SK-N-SH (cell line): ENCODE measurements around the gene SCRN2. TPM values are rescaled to one million over a fixed set of nuclear protein-coding genes. Genes with fewer than 3 reads are reported as not detected.

ENCODE experiments used
- CTCF ChIA-PET: fragments of 300-600, 350-600 bp; formaldehyde crosslinking; extraction: SDS; loops from one replicate; lab custom pipeline; 2021; lab: Yijun Ruan, JAX
- POLR2A ChIA-PET: fragments of 350-600 bp; sonication (Branson Sonifier 250); formaldehyde crosslinking; extraction: SDS; loops from one replicate; lab custom pipeline; 2020; ENCODE audit warnings: antibody characterized with exemption, inconsistent platforms; lab: Yijun Ruan, JAX
- DNase-seq: peaks from one replicate; pipeline ENCODE4 v3.0.0; 2012
- H2AFZ ChIP-seq: fragments of 200-600 bp; sonication (generic); 2 replicates; pipeline ENCODE4 v1.8.1; 2016; ENCODE audit warnings: antibody characterized with exemption, mild to moderate bottlenecking, low read depth
- H3F3A ChIP-seq: fragments of 200-600 bp; sonication (generic); replicated peaks from 2 replicates; pipeline ENCODE3; 2016; ENCODE audit warnings: antibody characterized with exemption, mild to moderate bottlenecking; ENCODE audit not compliant: insufficient read depth
- H3K27ac ChIP-seq, 2 experiments: fragments of 200-500 bp in 1 of 2; fragments of 200-600 bp in 1 of 2; sonication (Bioruptor generic) in 1 of 2; sonication (generic), shearing (Covaris generic) in 1 of 2; 2 replicates each; pipeline versions ENCODE4 v1.5.1 to v1.6.1; 2014 to 2016; ENCODE audit warnings: low read depth in 2 of 2, inconsistent platforms in 1 of 2, low read length in 1 of 2, mild to moderate bottlenecking in 1 of 2, mixed read lengths in 1 of 2
- H3K27me3 ChIP-seq: fragments of 200-600 bp; sonication (generic), shearing (Covaris generic); 2 replicates; pipeline ENCODE4 v1.6.1; 2016; ENCODE audit warnings: mixed run types; ENCODE audit not compliant: insufficient read depth
- H3K36me3 ChIP-seq, 2 experiments: fragments of 200-500 bp in 1 of 2; fragments of 200-600 bp in 1 of 2; sonication (Bioruptor generic) in 1 of 2; sonication (generic) in 1 of 2; replicated peaks in 1 of 2; 2 replicates each; pipeline versions ENCODE3 to v1.5.1; 2014 to 2016; ENCODE audit warnings: low read length in 1 of 2, mild to moderate bottlenecking in 1 of 2; ENCODE audit not compliant: insufficient read depth in 2 of 2, control insufficient read depth in 1 of 2
- H3K4me1 ChIP-seq, 2 experiments: fragments of 200-500 bp in 1 of 2; fragments of 200-600 bp in 1 of 2; sonication (Bioruptor generic) in 1 of 2; sonication (generic), shearing (Covaris generic) in 1 of 2; 2 replicates each; pipeline versions ENCODE4 v1.5.1 to v1.6.1; 2014 to 2016; ENCODE audit warnings: low read depth in 1 of 2, low read length in 1 of 2, mixed run types in 1 of 2; ENCODE audit not compliant: insufficient read depth in 2 of 2, control insufficient read depth in 1 of 2
- H3K4me2 ChIP-seq: fragments of 200-600 bp; sonication (generic), shearing (Covaris generic); 2 replicates; pipeline ENCODE4 v1.6.1; 2017; ENCODE audit warnings: mixed run types
- H3K4me3 ChIP-seq, 2 experiments: fragments of 200-500 bp in 1 of 2; fragments of 200-600 bp in 1 of 2; sonication (Bioruptor generic) in 1 of 2; sonication (generic), shearing (Covaris generic) in 1 of 2; 2 replicates each; pipeline versions ENCODE4 v1.5.1 to v1.8.1; 2014 to 2016; ENCODE audit warnings: low read depth in 2 of 2, inconsistent platforms in 1 of 2, low read length in 1 of 2, mild to moderate bottlenecking in 1 of 2, mixed read lengths in 1 of 2, moderate library complexity in 1 of 2
- H3K79me2 ChIP-seq: fragments of 200-600 bp; sonication (generic); 2 replicates; pipeline ENCODE4 v1.8.1; 2017; ENCODE audit warnings: mild to moderate bottlenecking; ENCODE audit not compliant: insufficient read depth
- H3K9ac ChIP-seq: fragments of 200-600 bp; sonication (generic); 2 replicates; pipeline ENCODE4 v1.6.1; 2017; ENCODE audit warnings: mixed run types
- H3K9me2 ChIP-seq: fragments of 200-600 bp; sonication (generic); 2 replicates; pipeline ENCODE4 v1.6.1; 2017; ENCODE audit warnings: mixed run types
- H3K9me3 ChIP-seq: fragments of 200-600 bp; sonication (generic); 2 replicates; pipeline ENCODE4 v1.6.1; 2017; ENCODE audit warnings: mixed run types, mild to moderate bottlenecking, moderate library complexity
- H4K20me1 ChIP-seq: fragments of 200-600 bp; sonication (generic); 2 replicates; pipeline ENCODE4 v1.6.1; 2017; ENCODE audit warnings: mild to moderate bottlenecking, mixed run types; ENCODE audit not compliant: insufficient read depth
- ELF1 ChIP-seq: IDR thresholded peaks from 2 replicates; pipeline ENCODE4 v1.4.0; 2012
- EZH2phosphoT487 ChIP-seq: fragments of 200-600 bp; sonication (generic); IDR thresholded peaks from 2 replicates; pipeline ENCODE4 v1.6.1; 2017; ENCODE audit warnings: low read depth, mixed run types, mild to moderate bottlenecking, antibody characterized with exemption, moderate library complexity, borderline replicate concordance
- FOXJ3 ChIP-seq: sonication (generic); formaldehyde crosslinking; IDR thresholded peaks from 2 replicates; pipeline ENCODE4 v1.5.1; 2020; ENCODE audit warnings: mild to moderate bottlenecking, missing genetic modification reagents
- FOXM1 ChIP-seq: IDR thresholded peaks from 2 replicates; pipeline ENCODE4 v1.4.0; 2012; ENCODE audit warnings: low read depth, mild to moderate bottlenecking
- GATA2 ChIP-seq: sonication (generic); formaldehyde crosslinking; IDR thresholded peaks from 2 replicates; pipeline ENCODE4 v1.5.0; 2020; ENCODE audit warnings: mild to moderate bottlenecking, missing genetic modification reagents
- JUND ChIP-seq: IDR thresholded peaks from 2 replicates; pipeline ENCODE4 v1.4.0; 2012
- MEF2A ChIP-seq: IDR thresholded peaks from 2 replicates; pipeline ENCODE4 v1.4.0; 2012; ENCODE audit warnings: low read depth, borderline replicate concordance
- RAD21 ChIP-seq: IDR thresholded peaks from 2 replicates; pipeline ENCODE4 v1.6.1; 2012; ENCODE audit warnings: mild to moderate bottlenecking, low read length
- RXRA ChIP-seq: IDR thresholded peaks from 2 replicates; pipeline ENCODE4 v1.4.0; 2012; ENCODE audit warnings: low read depth, mild to moderate bottlenecking, borderline replicate concordance
- SMC3 ChIP-seq: IDR thresholded peaks from 2 replicates; pipeline ENCODE4 v1.6.1; 2012; ENCODE audit warnings: low read depth, low read length, improper control_type of control experiment
- YY1 ChIP-seq: IDR thresholded peaks from 2 replicates; pipeline ENCODE4 v1.4.0; 2012; ENCODE audit warnings: low read depth, mild to moderate bottlenecking
- WGBS: methylation state at CpG from one replicate; pipeline ENCODE4 v1.1.6; 2017; ENCODE audit warnings: low lambda C conversion rate; 5-methylcytosine and 5-hydroxymethylcytosine counted together
- polyA plus RNA-seq, 3 experiments: library from polyadenylated mRNA; depleted of rRNA; stranded (reverse); fragments of >200 nt; gene quantifications; 2 replicates each; pipeline ENCODE4 v1.2.3, GENCODE V29; 2012
- TF ChIP-seq, protein P1 (sequence below): fragments of 200-600 bp; sonication (generic); IDR thresholded peaks from 2 replicates; pipeline ENCODE4 v1.6.1; 2017; ENCODE audit warnings: antibody characterized with exemption, mild to moderate bottlenecking, moderate library complexity
- TF ChIP-seq, protein P2 (sequence below): IDR thresholded peaks from 2 replicates; pipeline ENCODE4 v1.4.0; 2012; ENCODE audit warnings: low read depth
- TF ChIP-seq, protein P3 (sequence below): IDR thresholded peaks from 2 replicates; pipeline ENCODE4 v1.6.1; 2012; ENCODE audit warnings: mild to moderate bottlenecking, low read depth, low read length, moderate library complexity
- TF ChIP-seq, protein P4 (sequence below): IDR thresholded peaks from 2 replicates; pipeline ENCODE4 v1.4.0; 2012; ENCODE audit warnings: low read depth, borderline replicate concordance
- TF ChIP-seq, protein P5 (sequence below): fragments of 150-350 bp; IDR thresholded peaks from 2 replicates; pipeline ENCODE4 v1.6.1; 2017; ENCODE audit warnings: antibody characterized with exemption, low read length, low read depth, borderline replicate concordance

SCRN2 gene
- polyA plus RNA-seq, 1 of the 3 experiments (the other 2 are of a cell fraction): 139 TPM

DNA sequence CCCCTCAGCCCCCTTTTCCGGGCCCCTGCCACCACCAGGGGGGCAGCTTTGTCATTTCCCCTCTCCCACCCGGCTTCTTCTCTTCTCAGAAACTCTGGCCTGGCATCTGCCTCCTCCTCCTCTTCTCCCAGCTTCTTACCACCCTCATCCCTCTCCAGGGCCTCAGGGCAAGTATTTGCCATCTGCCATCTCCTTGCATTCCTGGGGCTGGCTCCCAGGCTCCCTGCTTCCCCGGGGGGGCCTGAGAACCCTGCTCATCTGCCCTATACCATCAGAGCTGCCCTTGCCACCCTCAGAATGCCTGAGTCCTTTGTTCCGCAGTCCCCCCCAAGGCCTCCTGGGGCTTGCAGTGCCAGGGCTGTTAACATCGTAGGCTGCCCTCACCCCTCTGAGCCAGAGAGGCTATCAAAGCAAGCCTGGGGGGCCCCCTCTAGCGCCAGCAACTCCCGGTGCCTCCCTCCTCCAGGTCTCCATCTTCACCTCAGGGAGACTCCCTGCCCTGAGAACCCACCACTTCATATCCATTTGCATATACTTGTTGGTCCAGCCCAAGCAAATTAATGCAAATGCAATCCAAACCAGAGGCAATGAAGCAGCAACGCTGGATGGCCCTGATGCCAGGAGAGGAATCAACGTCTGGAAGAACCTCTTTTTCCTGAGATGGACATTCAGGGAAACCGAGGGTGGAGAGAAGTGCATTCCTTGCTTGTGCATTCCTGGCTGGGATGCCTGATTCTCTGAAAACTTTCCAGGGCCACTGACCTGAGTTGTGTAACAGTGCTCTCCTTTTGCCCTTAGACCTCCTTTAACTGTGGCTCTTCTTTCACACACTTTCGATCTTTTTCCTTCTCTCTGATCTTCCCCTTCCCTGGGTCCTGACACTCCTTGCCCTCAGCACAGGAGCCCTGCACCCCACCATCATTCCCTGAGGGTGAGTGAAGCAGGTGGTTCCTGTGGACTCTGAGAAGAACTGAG lies 34.2 kb upstream of the SCRN2 start:
- H4K20me1 ChIP-seq: no peaks in the 10 kb centered on the region
- H2AFZ ChIP-seq: no peak overlapping the region
- POLR2A ChIA-PET: no interaction called here
- WGBS: 36% methylated on average over 11 of the region's 11 CpGs
- H3K4me1 ChIP-seq: peaks cover 0 to 8% of the 10 kb centered on the region in 2 experiments; a peak in 1 of 4 replicates
- H3K4me3 ChIP-seq: no peak overlapping the region
- CTCF ChIA-PET: interaction anchor here (0.9 to 9.4 kb wide), 6 partner anchors 14 to 74 kb away, joined by 3 to 108 read pairs (median 14); partner anchors contain the start of gene SCRN2
- H3K9me2 ChIP-seq: no peaks in the 10 kb centered on the region
- TF ChIP-seq SMC3 (no peak), MEF2A (no peak)
- H3K9ac ChIP-seq: no peak overlapping the region
- H3F3A ChIP-seq: peaks cover 5% of the 10 kb centered on the region
- no peak overlapping the region for H3K4me2 ChIP-seq
- H3K79me2 ChIP-seq: no peaks in the 10 kb centered on the region
- H3K9me3 ChIP-seq: no peaks in the 10 kb centered on the region
- H3K27ac ChIP-seq: no peak overlapping the region
- H3K27me3 ChIP-seq: peaks cover 59% of the 10 kb centered on the region
- DNase-seq: no peak
- no peaks in the 10 kb centered on the region for H3K36me3 ChIP-seq

DNA sequence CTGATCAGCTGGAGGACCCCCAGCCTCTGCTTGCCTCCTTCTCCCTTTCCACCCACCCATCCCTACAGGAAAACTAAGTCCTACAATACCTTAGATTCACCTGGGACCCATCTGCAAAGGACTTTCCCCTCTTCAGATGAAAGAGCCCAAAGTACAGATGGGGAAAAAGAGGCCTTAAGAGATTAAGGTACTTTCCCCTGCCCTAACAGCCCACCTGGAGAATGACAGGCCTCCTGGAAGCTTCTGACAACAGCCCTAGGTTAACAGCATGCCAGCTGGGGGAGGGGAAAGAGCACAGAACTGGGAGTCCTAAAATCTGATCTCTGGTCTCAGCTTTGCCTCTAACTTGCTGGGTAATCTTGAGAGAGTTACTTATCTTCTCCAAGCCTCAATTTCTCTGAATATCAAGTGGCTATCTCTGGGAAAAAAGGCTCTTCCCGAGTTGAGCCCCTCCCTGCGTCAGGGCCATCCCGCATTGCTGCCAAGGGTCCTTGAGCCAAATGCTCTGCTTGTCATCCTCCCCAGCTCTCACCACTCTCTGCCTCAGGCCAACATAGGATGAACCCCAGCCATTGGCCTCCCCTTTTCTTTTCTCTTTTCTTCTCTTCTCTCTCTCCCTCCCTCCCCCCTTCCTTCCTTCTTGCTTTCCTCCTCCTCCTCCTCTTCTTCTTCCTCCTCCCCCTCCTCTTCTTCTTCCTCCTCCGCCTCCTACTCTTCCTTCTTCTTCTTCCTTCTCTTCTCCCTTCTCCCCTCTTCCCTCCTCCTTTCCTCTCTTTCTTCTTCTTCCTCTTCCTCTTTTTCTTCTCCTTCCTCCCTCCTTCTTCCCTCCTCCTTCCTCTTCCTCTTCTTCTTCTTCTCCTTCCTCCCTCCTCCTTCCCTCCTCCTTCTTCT lies 32.4 kb upstream of the SCRN2 start:
- WGBS: 52% methylated on average over 4 of the region's 4 CpGs
- H2AFZ ChIP-seq: no peak overlapping the region
- no peak overlapping the region for H3K4me2 ChIP-seq
- peaks cover 73% of the 10 kb centered on the region for H3K27me3 ChIP-seq
- DNase-seq: no peak
- H3K79me2 ChIP-seq: no peaks in the 10 kb centered on the region
- no peaks in the 10 kb centered on the region for H3K9me3 ChIP-seq
- H4K20me1 ChIP-seq: no peaks in the 10 kb centered on the region
- no peaks in the 10 kb centered on the region for H3K36me3 ChIP-seq
- peaks cover 0 to under 1% of the 10 kb centered on the region in 2 experiments; a peak in 1 of 4 replicates for H3K4me1 ChIP-seq
- no peak overlapping the region for H3K9ac ChIP-seq
- TF ChIP-seq, protein P1, sequence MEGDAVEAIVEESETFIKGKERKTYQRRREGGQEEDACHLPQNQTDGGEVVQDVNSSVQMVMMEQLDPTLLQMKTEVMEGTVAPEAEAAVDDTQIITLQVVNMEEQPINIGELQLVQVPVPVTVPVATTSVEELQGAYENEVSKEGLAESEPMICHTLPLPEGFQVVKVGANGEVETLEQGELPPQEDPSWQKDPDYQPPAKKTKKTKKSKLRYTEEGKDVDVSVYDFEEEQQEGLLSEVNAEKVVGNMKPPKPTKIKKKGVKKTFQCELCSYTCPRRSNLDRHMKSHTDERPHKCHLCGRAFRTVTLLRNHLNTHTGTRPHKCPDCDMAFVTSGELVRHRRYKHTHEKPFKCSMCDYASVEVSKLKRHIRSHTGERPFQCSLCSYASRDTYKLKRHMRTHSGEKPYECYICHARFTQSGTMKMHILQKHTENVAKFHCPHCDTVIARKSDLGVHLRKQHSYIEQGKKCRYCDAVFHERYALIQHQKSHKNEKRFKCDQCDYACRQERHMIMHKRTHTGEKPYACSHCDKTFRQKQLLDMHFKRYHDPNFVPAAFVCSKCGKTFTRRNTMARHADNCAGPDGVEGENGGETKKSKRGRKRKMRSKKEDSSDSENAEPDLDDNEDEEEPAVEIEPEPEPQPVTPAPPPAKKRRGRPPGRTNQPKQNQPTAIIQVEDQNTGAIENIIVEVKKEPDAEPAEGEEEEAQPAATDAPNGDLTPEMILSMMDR: no peak
- TF ChIP-seq, protein P2, sequence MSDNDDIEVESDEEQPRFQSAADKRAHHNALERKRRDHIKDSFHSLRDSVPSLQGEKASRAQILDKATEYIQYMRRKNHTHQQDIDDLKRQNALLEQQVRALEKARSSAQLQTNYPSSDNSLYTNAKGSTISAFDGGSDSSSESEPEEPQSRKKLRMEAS: no peak
- TF ChIP-seq YY1 (no peak), FOXJ3 (CRISPR knock-in tag) (no peak), JUND (no peak), MEF2A (no peak), EZH2phosphoT487 (no peak), SMC3 (no peak), RXRA (no peak), RAD21 (no peak), ELF1 (no peak), GATA2 (CRISPR knock-in tag) (no peak), FOXM1 (no peak)
- TF ChIP-seq, protein P3, sequence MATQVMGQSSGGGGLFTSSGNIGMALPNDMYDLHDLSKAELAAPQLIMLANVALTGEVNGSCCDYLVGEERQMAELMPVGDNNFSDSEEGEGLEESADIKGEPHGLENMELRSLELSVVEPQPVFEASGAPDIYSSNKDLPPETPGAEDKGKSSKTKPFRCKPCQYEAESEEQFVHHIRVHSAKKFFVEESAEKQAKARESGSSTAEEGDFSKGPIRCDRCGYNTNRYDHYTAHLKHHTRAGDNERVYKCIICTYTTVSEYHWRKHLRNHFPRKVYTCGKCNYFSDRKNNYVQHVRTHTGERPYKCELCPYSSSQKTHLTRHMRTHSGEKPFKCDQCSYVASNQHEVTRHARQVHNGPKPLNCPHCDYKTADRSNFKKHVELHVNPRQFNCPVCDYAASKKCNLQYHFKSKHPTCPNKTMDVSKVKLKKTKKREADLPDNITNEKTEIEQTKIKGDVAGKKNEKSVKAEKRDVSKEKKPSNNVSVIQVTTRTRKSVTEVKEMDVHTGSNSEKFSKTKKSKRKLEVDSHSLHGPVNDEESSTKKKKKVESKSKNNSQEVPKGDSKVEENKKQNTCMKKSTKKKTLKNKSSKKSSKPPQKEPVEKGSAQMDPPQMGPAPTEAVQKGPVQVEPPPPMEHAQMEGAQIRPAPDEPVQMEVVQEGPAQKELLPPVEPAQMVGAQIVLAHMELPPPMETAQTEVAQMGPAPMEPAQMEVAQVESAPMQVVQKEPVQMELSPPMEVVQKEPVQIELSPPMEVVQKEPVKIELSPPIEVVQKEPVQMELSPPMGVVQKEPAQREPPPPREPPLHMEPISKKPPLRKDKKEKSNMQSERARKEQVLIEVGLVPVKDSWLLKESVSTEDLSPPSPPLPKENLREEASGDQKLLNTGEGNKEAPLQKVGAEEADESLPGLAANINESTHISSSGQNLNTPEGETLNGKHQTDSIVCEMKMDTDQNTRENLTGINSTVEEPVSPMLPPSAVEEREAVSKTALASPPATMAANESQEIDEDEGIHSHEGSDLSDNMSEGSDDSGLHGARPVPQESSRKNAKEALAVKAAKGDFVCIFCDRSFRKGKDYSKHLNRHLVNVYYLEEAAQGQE: no peak
- TF ChIP-seq, protein P4, sequence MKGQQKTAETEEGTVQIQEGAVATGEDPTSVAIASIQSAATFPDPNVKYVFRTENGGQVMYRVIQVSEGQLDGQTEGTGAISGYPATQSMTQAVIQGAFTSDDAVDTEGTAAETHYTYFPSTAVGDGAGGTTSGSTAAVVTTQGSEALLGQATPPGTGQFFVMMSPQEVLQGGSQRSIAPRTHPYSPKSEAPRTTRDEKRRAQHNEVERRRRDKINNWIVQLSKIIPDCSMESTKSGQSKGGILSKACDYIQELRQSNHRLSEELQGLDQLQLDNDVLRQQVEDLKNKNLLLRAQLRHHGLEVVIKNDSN: no peak
- TF ChIP-seq, protein P5, sequence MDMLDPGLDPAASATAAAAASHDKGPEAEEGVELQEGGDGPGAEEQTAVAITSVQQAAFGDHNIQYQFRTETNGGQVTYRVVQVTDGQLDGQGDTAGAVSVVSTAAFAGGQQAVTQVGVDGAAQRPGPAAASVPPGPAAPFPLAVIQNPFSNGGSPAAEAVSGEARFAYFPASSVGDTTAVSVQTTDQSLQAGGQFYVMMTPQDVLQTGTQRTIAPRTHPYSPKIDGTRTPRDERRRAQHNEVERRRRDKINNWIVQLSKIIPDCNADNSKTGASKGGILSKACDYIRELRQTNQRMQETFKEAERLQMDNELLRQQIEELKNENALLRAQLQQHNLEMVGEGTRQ: no peak
- CTCF ChIA-PET: interaction anchor here (1.1 to 9.4 kb wide), 4 partner anchors 16 to 32 kb away, joined by 3 to 108 read pairs (median 20); partner anchors contain the start of gene SCRN2
- POLR2A ChIA-PET: interaction anchor here (1.2 kb wide), 1 partner anchor 10 kb away, joined by 3 read pairs; no protein-coding TSS in a partner anchor
- H3K9me2 ChIP-seq: no peaks in the 10 kb centered on the region
- H3K27ac ChIP-seq: no peak overlapping the region
- H3K4me3 ChIP-seq: no peak overlapping the region
- H3F3A ChIP-seq: no peaks in the 10 kb centered on the region
